HCT116 (cell line): ENCODE data around the gene N4BP2.

Experiments
- CEBPB ChIP-seq: IDR thresholded peaks from 2 replicates; pipeline ENCODE4 v1.6.1; 2012; ENCODE audit warnings: low read depth
- EZH2 ChIP-seq: fragments of 200-600 bp; sonication (generic); IDR thresholded peaks from 2 replicates; pipeline ENCODE4 v1.6.1; 2017; ENCODE audit warnings: antibody characterized with exemption, mixed run types
- EZH2phosphoT487 ChIP-seq: fragments of 200-600 bp; IDR thresholded peaks from 2 replicates; pipeline ENCODE4 v1.6.1; 2018; ENCODE audit warnings: antibody characterized with exemption, borderline replicate concordance
- JUND ChIP-seq: IDR thresholded peaks from 2 replicates; pipeline ENCODE4 v1.6.1; 2012
- POLR2A ChIP-seq: IDR thresholded peaks from 2 replicates; pipeline ENCODE4 v1.7.0; 2011; ENCODE audit warnings: borderline replicate concordance; ENCODE audit not compliant: insufficient read depth, insufficient read length; ENCODE audit errors: extremely low read depth
- RAD21 ChIP-seq: IDR thresholded peaks from 2 replicates; pipeline ENCODE4 v1.6.1; 2012; ENCODE audit warnings: low read depth, mild to moderate bottlenecking
- SIN3A ChIP-seq: IDR thresholded peaks from 2 replicates; pipeline ENCODE4 v1.6.1; 2012; ENCODE audit warnings: low read depth
- TF ChIP-seq, protein P1 (sequence below), 3 experiments: fragments of 200-600 bp in 1 of 3; sonication (generic) in 1 of 3; IDR thresholded peaks in 2 of 3; conservative IDR thresholded peaks in 1 of 3; 2 replicates each; pipeline ENCODE4 v1.5.1; 2012 to 2017; ENCODE audit warnings: low read depth in 2 of 3, low read length in 2 of 3, antibody characterized with exemption in 1 of 3, borderline replicate concordance in 1 of 3, control low read depth in 1 of 3, mild to moderate bottlenecking in 1 of 3, mixed read lengths in 1 of 3, mixed run types in 1 of 3, moderate library complexity in 1 of 3; ENCODE audit not compliant: insufficient read depth in 1 of 3
- TF ChIP-seq, protein P2 (sequence below): IDR thresholded peaks from 2 replicates; pipeline ENCODE4 v1.6.1; 2012
- TF ChIP-seq, protein P3 (sequence below): IDR thresholded peaks from 2 replicates; pipeline ENCODE4 v1.6.1; 2011; ENCODE audit warnings: mild to moderate bottlenecking, low read length, moderate library complexity; ENCODE audit not compliant: insufficient replicate concordance; ENCODE audit errors: extremely low read depth

DNA sequence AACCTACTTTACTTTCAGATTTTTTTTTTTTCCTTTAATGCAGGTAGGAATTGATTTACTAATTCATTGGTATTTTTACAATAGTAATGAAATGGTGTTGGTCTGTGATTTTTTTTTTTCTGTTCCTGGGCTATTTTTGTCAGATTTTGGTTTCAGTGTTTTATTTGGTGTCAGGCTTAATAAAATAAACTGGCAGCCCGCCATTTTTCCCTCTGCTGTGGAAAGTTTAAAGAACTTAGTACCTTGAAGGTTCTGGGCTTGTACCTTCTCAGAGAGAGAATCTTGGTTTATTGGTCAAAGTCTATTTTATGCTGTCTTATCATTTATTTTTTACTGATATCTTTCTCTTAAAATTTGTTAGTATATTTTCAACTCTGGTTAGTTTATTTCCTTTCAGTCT, 76.2 kb downstream of the N4BP2 start:
- TF ChIP-seq, protein P1, sequence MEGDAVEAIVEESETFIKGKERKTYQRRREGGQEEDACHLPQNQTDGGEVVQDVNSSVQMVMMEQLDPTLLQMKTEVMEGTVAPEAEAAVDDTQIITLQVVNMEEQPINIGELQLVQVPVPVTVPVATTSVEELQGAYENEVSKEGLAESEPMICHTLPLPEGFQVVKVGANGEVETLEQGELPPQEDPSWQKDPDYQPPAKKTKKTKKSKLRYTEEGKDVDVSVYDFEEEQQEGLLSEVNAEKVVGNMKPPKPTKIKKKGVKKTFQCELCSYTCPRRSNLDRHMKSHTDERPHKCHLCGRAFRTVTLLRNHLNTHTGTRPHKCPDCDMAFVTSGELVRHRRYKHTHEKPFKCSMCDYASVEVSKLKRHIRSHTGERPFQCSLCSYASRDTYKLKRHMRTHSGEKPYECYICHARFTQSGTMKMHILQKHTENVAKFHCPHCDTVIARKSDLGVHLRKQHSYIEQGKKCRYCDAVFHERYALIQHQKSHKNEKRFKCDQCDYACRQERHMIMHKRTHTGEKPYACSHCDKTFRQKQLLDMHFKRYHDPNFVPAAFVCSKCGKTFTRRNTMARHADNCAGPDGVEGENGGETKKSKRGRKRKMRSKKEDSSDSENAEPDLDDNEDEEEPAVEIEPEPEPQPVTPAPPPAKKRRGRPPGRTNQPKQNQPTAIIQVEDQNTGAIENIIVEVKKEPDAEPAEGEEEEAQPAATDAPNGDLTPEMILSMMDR (IDR thresholded peaks at IDR 0.05 in 2 of 3, conservative IDR thresholded peaks at IDR 0.05 in 1 of 3; ENCODE audit: borderline replicate concordance in 1 of 3, insufficient read depth in 1 of 3, low read depth in 2 of 3, low read length in 2 of 3), result no peak
- TF ChIP-seq, protein P2, sequence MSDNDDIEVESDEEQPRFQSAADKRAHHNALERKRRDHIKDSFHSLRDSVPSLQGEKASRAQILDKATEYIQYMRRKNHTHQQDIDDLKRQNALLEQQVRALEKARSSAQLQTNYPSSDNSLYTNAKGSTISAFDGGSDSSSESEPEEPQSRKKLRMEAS, result no peak
- TF ChIP-seq JUND (no peak), RAD21 (no peak), SIN3A (no peak), CEBPB (no peak), EZH2phosphoT487 (no peak), POLR2A (no peak), EZH2 (no peak)
- TF ChIP-seq, protein P3, sequence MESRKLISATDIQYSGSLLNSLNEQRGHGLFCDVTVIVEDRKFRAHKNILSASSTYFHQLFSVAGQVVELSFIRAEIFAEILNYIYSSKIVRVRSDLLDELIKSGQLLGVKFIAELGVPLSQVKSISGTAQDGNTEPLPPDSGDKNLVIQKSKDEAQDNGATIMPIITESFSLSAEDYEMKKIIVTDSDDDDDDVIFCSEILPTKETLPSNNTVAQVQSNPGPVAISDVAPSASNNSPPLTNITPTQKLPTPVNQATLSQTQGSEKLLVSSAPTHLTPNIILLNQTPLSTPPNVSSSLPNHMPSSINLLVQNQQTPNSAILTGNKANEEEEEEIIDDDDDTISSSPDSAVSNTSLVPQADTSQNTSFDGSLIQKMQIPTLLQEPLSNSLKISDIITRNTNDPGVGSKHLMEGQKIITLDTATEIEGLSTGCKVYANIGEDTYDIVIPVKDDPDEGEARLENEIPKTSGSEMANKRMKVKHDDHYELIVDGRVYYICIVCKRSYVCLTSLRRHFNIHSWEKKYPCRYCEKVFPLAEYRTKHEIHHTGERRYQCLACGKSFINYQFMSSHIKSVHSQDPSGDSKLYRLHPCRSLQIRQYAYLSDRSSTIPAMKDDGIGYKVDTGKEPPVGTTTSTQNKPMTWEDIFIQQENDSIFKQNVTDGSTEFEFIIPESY, result no peak
